ENCODE data around the gene LRFN2.

DNA sequence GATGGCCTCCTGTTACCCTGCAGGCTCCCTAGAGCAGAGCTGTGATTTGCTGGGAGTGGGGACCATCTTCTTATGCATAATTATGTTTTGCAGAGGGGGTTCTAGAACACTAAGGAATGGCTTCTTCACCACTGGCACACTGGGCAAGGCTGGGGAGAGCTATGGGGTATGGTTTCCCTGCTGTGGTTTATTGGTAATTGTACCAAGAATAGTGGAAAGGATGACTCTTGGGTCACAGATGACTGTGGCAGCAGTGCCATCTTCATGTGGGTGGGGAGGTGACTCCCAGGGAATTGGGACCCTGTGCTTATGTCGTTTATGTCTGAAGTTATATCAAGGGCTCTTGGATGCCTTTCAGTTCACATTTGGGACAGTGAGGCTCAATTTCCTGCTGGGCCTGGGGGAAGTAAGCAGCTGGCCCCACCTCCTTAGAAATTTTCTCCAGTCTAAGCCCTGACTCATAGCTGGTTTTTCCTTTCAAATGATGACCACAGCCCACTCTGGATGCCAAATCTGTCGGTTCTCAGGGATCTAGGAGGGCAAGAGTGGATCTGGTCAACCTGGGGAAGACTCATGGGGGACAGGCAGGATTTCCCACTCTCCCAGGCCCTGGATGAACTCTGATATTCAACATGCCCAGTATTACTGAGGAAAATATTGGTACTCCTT is 230.8 kb downstream of the LRFN2 start:
- TF ChIP-seq CTCF (IDR thresholded peaks at IDR 0.05) (no peak), POLR2A (IDR thresholded peaks at IDR 0.05) (no peak)
